HG03571 (cell line): ENCODE measurements around the gene TADA1.
"Not testable (repeated sequence)": the region's sequence is repeated elsewhere in the genome, so short reads cannot be mapped to it uniquely, and the experiment has no call there.

Experiments
- ATAC-seq: cut with Tn5 transposase; IDR thresholded peaks from one replicate; pipeline ENCODE4 v1.9.1; 2021; ENCODE audit not compliant: unreplicated experiment

TADA1 gene

DNA sequence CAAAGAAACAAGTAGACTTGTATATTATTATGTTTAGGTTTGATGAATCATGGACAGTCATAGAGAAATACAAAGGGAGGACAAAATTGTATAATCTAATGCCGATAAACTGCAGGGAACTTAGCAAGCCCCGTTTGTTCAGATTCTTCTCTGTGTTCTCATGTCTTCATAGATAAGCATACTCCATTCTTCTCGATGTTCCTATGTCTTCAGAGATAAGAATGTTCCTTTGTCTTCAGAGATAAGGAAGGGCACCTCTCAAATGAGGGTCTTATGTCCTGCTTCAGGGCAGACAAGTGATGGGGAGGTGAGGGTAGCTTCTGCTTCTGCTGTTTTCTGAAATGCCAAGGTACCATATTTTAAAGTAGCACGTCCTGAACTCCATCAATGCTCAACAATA, 19.7 kb upstream of the TADA1 start:
- ATAC-seq: no peak

DNA sequence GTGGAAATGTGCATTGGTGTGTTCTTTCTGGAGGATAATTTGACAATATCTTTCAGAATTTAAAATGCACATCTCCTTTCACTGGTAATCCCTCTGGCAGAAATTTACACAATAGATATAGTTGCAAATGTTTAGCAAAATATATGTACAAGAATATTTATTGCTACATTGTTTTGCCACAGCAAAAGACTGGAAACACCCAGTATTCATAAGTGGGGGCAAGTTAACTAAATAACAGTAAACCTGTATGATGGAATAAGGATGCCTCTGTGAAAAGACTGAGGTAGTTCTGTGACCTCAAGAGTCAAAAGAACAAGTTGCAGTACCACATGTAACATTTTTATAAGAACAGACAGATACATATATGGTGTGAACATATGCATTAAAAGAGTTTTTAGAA, 13.7 kb upstream of the TADA1 start:
- ATAC-seq: no peak

DNA sequence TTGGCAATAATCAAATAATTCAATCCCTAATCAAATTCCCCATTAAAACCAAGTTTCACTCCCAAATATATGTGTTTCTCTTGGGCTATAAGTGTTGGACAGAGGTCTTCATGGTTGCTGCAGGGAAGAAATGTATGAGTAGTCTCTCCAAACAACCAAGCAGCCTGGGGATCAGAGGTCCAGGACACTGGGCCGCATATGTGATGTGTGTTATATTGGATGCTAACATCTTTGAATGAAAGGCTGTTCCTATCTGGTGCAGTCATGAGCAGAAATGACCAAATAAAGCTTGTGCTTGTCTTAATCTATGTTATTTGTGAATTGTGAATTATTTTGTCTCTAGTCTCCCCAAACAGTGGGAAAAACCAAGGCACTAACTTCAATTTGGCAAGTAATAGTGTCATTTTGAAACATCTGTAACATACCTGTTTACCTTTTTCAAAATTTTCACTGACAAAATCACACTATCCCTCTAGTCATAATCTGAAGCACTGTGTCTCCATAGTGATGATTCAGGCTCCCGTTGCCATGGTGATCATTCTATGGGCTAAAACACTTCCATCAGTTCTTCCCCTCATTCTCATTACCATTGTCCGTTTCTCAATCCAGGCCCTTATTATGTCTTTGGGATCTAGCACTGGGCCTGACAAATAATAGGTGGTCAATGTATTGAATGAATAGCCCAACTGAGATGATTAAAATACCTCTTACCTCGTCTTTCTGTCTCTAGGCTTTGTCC, 12.5 kb upstream of the TADA1 start:
- no peak for ATAC-seq

DNA sequence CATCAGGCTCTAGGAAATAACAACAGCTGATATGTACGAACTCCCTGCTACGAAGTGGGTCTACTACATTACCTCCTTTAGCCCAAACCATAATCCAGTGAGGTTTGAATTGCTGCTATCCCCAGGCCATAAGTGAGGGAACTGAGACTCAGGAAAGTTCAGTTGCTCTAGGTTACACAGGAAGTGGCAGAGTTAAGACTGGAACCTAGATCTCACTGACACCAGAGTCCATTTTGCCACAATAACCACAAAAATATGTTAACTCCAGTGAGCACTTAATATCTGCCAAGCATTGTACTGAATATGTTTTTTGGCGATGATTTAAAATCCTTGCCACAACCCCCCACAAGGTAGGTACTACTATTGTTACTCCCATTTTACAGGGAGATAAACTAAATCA, 8.9 kb upstream of the TADA1 start:
- no peak for ATAC-seq

DNA sequence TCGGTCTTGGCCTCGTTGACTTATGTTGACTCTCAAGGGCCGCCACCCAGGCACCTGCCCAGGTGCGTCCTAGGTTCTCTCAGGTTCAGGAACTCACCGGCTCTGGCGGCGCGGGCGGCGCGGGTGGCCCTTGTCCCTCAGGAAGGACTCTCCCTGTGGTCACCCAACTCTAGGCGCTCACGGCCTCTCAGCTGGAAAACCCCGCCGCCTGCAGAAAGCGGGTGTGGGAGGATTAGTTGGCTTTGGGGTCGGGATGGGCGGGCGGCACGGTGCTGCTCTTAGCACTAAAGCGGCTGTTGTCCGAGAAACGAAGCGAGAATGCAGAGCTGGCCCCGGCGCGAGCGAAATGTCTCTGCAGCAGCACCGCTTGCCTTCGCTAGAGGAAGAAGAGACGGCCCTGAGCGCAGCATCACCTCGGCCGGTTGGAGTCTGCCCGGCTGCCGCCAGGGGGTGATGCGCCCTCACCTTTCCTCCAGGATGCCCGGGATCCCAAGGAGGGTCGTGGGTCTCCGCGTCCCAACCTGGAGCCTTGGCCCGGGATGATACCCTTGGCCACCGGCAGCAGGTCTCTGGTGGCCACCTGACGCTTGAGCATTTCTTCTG, 8.1 kb upstream of the TADA1 start:
- no peak for ATAC-seq

DNA sequence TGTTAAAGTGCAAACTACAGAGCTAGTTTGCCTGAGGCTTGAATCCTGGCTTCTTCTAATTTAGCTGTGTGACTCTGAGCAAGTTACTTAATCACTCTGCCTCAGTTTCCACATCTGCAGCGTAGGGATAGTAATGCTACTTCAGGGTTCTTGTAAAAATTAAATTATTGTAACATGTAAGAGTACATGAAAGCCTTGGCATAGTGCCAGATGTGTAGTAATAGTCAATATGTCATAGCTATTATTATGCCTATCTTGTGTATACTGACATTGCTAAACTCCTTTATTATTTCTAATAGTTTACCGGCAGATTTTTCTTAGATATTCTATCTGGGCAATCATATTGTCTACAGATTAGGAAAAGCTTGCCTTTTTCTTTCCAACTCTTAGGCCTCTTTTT, 6.8 kb upstream of the TADA1 start:
- no peak for ATAC-seq

DNA sequence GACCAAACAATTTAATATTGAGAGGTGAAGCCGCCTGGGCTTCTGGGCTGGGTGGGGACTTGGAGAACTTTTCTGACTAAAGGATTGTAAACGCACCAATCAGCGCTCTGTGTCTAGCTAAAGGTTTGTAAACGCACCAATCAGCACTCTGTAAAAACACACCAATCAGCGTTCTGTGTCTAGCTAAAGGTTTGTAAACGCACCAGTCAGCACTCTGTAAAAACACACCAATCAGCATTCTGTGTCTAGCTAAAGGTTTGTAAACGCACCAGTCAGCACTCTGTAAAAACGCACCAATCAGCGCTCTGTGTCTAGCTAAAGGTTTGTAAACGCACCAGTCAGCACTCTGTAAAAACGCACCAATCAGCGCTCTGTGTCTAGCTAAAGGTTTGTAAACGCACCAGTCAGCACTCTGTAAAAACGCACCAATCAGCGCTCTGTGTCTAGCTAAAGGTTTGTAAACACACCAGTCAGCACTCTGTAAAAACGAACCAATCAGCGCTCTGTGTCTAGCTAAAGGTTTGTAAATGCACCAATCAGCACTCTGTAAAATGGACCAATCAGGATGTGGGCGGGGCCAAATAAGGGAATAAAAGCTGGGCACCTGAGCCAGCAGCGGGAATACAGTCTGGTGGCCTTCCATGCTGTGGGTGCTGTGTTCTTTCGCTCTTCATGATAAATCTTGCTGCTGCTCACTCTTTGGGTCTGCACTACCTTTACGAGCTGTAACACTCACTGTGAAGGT, 2.3 kb upstream of the TADA1 start:
- ATAC-seq: not testable (repeated sequence)

DNA sequence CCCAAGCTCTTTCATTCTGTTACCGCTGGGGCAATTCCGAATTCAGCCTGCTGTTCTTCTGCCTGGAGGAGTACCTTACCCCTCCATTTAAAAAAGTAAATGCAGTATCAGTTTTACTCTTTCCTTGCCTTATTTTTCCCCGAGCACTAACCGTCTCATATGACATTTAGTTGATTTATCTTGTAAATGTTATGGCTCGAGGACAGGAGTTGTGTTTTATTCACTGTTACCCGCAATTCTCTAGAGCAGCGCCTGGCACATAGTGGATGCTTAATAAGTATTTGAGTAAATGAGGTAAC, 425 bp upstream of the TADA1 start:
- no peak for ATAC-seq

DNA sequence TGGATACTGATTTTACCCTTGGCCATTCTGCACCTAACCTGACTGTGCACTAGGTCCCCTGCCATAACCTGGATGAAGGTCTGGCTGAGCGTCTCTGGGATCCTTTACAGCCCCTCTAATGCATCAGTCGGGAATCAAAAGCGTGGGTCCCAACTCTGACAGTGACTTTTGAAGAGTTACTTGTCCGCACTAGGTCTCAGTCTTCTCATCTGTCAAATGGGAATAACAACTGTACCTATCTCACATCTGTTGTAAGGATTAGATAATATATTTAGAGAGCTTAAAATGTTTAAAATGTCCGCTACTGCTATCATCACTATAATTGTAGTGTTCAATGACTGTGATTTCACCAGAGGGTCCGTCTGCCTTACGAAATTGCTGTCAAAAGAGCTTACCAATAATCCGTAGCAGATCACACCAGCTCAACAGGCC, 746 bp downstream of the TADA1 start:
- no peak for ATAC-seq

DNA sequence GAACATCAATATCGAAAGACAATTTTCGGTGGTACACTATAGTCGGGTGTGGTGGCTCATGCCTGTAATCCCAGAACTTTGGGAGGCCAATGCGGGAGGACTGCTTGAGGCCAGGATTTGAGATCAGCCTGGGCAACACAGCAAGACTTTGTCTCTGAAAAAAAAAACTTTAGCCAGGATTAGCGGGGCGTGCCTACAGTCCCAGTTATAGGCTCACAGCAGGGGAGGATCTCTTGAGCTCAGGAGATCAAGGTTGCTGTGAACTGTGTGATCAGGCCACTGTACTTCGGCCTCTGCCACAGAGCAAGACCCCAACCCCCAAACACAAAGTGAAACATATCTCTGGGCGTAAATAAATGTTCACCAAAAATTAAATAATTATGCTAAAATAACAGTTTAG, 1.6 kb downstream of the TADA1 start:
- ATAC-seq: no peak

DNA sequence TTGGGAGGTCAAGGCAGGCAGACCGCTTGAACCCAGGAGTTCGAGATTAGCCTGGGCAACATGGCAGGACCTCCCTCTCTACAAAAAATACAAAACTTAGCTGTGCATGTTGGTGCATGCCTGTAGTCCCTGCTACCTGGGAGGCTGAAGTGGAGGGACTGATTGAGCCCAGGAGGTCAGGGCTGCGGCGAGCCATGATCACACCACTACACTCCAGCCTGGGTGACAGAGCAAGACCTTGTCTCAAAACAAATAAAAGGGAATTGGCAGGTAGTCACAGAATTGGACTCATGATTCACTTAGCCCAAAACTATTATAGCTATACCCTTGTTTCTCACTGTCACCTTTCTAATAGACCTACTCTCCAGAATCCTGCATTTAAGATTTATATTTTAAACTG, 5.5 kb downstream of the TADA1 start:
- no peak for ATAC-seq

DNA sequence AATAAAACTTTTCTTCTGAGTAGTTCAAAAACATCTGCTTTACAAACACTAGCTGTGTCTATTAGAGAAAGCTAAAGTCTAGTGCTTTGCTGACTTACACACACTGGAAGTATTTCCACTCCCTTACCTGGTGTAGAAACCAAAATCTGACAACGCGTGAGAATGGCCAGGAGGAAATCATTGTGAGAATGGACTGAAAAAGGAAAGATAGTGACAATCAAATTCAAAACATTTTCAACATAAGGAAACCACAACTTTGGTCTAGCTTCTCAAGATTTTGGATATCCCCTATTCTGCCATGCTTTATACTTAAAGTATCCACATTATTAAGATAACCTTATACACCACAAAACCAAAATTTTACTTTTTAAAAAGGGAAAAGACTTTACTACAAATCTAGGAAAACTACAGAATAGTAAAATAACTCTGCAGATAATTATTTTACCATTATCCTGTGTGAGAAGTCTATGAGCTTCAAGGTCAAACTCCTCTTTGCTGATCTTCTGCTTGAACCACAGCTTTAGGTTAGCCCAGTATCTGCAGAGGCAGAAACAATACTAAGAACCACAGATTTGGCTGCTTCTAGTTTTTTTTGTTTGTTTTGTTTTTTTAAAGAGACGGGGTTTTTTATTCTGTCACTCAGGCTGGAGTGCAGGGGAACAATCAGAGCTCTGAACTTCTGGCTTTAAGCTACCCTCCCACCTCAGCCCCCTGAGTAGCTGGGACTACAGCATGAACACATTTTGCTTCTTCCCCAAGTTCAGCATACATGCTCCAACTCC, 6.6 kb downstream of the TADA1 start:
- ATAC-seq: no peak

DNA sequence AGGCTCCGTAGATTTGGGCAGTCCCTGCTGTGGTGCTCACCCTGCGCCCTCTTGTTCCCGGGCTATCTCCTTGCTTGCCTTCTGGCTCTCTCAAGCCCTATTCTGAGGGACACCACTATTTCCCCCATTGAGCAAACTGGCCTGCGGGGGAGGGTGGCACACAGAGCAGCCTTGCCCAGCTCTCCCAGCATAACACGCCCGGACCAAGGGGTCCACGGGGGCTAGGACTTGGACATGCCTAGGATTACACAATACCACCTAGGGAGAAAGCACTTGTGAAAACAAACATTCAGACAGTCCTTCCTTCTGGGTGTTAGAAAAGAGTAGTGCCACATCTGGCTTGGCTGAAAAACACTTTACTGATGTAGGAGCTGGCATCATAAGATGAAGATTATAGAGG, 7.4 kb downstream of the TADA1 start:
- no peak for ATAC-seq

DNA sequence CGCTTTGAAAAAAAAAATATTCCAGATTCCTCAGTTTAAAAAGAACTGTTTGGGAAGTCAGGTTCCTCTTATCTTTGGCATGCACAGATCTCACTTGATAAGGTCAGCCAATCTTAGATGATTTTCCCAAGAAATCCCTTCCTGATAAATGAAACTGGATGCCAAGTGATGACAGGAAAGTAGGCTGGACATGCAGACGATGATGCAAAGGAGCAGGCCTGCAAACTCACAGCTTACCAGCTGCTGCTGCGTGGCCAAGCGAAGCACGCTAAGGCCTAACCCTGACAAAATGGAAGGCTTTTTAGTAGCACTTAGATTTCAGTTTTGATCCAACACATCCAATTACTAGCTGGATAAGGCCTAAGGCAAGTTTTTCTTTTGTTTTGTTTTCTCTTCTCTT, 10.1 kb downstream of the TADA1 start:
- ATAC-seq: no peak

DNA sequence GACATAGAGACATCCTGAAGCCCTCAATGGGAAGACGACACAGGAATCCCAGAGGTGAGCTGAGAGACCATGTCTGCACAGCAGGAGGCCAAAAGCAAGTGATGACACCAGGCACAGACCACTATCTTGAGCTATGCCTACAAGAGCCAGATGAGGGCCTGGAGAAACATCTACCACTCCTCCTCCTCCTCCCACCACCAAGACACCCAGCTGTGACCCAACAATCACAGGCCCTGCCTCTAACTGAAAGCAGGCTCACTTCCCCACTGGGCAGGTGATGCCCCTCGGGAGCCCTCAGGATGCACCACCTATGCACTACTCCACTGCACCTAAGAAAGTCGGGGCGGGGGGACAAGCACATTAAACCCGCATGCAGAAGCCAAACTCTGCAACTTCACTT, 16.5 kb downstream of the TADA1 start:
- no peak for ATAC-seq

DNA sequence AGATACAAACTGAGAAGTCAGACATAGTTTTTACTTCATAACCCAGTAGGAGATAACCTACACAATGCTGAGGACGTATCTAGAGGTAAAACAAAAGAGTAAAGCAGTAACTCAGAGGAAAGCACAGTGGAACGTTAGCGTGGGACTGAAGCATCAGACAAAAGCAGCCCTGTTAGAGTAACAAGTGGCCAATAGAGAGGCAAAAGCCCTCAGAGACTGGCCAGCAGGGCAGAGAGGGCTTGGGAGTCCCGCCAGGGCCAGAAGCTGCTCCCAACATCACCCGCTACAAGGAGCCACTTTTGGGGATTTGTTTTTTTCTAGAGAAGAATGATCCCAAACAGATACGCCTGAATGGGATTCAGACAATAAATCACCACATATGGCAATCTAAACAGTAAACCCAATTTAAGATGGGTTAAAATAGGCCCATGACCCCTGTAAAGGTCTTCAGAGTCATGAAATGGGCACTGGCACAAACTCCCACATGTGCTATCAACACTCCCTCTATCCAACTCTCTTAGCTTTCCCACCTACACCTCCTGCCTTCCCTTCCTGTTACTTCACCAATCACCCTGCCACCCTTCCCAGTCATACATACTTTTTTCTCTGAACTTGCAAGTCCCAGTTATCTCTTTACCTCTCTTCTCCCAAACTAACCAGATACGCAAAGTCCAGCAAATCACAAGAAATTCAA, 17.2 kb downstream of the TADA1 start:
- ATAC-seq: no peak

DNA sequence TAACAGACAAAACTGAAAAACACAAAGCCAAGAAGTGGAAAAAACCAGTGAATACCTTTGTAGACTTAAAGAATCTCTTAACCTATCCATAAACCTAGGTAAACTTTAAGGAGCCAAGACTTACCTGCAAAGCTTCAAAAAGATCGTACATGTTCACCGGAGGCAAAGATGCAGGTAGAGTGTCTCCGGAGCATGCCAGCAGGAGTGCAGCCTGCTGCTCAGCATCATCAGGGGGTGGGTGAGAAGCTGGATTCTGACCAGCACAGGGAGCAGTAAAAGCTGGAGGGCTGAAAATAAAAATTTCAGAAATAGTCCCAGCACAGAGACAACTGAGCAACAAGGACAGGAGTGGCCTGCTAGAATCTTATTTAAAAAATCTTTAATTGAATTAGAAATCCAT, 18.1 kb downstream of the TADA1 start:
- no peak for ATAC-seq

DNA sequence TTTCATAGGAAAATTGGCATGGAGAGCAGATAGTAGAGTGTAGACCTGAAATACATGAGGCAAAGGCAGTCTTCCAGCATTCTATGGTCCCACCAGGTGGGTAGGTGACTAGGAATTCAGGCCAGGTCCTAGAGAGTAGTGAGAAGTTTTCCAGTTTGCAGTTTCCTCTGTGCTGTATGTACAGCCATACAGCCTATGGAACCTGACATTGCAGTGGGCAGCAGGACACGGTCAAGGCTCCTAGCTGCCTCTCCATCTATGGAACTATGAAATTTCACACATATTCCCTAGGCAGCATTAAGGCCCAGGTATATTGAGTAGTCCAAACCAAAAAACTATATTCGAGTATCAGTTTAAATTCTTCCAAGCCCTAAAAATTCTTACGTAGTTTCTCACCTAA, 20.5 kb downstream of the TADA1 start:
- no peak for ATAC-seq

DNA sequence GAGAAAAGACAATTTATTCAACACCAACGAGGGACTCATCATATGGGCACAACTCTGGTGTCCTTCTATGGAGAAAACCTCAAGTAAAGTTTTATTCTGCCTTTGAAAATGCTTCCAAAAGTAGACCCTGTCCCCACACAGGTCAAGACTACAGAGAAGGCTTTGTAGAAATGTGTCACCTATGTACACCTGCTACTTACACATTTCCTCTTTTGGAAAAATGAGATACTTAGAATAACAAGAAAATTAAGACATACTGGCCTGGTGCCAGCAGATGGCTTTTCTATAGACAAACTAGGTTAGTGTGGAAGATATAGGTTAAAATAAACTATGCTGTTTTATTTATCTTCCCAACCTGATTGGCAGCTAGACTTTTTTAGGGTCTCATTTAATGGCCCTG, 23.1 kb downstream of the TADA1 start:
- no peak for ATAC-seq

DNA sequence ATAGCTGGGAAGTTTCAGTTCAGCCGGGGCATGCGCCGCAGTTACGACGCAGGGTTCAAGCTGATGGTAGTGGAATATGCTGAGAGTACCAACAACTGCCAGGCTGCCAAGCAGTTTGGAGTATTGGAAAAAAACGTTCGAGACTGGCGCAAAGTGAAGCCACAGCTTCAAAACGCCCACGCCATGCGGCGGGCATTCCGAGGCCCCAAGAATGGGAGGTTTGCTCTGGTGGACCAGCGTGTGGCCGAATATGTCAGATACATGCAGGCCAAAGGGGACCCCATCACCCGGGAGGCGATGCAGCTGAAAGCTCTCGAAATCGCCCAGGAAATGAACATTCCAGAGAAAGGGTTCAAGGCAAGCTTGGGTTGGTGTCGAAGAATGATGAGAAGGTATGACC, 26.9 kb downstream of the TADA1 start:
- ATAC-seq: no peak

DNA sequence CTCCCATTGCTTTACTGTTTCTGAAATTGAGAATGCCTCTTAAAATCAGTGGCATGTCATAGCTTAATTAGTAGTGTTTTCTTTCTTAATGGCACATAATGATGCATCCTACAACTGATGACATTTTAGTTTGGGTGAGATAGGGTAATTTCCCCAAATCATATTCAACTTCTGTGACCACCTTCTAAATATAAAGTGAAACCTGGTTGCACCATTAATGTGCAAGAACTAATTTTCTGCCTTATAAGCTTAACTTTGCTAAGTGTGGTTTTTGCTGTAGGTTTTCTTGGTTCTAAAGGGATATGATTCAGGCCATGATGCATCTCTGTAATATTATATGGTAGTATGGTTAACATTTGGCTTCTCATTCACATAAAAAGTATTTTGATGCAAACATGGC, 27.9 kb downstream of the TADA1 start:
- ATAC-seq: no peak
